Right lobe of liver (tissue), 6 donors: ENCODE measurements around the gene OXCT1. TPM values are rescaled to one million over a fixed set of nuclear protein-coding genes. Genes with fewer than 3 reads are reported as not detected.
A peak's percentile ranks its signal among the peaks of the same experiment; 100 is the strongest.

Experiments used
- ATAC-seq, 4 donors: fragments of 200-7000 bp; cut with Tn5 transposase; one replicate each; pipeline ENCODE4 v1.9.1; 2020; ENCODE audit warnings: mild to moderate bottlenecking in 4 of 4, moderate library complexity in 4 of 4
- DNase-seq, 3 donors: peaks; one replicate each; pipeline ENCODE4 v3.0.0-alpha.2; 2020
- H3K27ac ChIP-seq, 3 donors: fragments of 200-600 bp; one replicate each; pipeline ENCODE4 v1.8.0; 2022
- H3K27me3 ChIP-seq, 2 donors: fragments of 200-600 bp; one replicate each; pipeline ENCODE4 v1.8.0; 2022
- H3K36me3 ChIP-seq, 4 donors: fragments of 200-600 bp; sonication (generic) in 1 of 4; one replicate each; pipeline versions ENCODE4 v1.5.1 to v1.8.0; 2017 to 2022; ENCODE audit warnings: control low read depth in 1 of 4
- H3K4me1 ChIP-seq, 4 donors: fragments of 200-600 bp; sonication (generic) in 1 of 4; one replicate each; pipeline versions ENCODE4 v1.5.1 to v1.8.0; 2017 to 2022; ENCODE audit warnings: control low read depth in 1 of 4
- H3K4me3 ChIP-seq, 3 donors: fragments of 200-600 bp; one replicate each; pipeline ENCODE4 v1.8.0; 2022
- H3K9me3 ChIP-seq, 4 donors: fragments of 200-600 bp; sonication (generic) in 1 of 4; one replicate each; pipeline versions ENCODE4 v1.5.1 to v1.8.0; 2017 to 2022; ENCODE audit warnings: control low read depth in 1 of 4
- POLR2A ChIP-seq: fragments of 450-650 bp; IDR thresholded peaks from one replicate; pipeline ENCODE4 v1.6.1; 2017; ENCODE audit warnings: antibody characterized with exemption, mild to moderate bottlenecking
- WGBS: methylation state at CpG from one replicate; pipeline ENCODE4 v1.1.6; 2018; ENCODE audit warnings: low coverage, low lambda C conversion rate; ENCODE audit not compliant: insufficient coverage; ENCODE audit errors: missing lambda C conversion rate; 5-methylcytosine and 5-hydroxymethylcytosine counted together
- intact Hi-C, 2 donors: fragments of 100-400 bp; cut with DNase I; formaldehyde crosslinking; loops; one replicate each; pipeline versions ENCODE4 v1.11.2 to v1.14.1; 2022
- total RNA-seq, 6 experiments: library from RNA; depleted of rRNA in 2 of 6; stranded (reverse); fragments of >200 nt in 2 of 6; fragmentation: NEBNext Ultra II Directional in 3 of 6; extraction: Animal tissue kit (Norgen Biotek cat#: 25700) in 3 of 6; gene quantifications; one replicate each; pipeline versions ENCODE4 v1.1.0 to v1.2.4, GENCODE V29; 2016 to 2023
- TF ChIP-seq, protein P1 (sequence below), 4 donors: fragments of 200-600 bp in 3 of 4; fragments of 450-650 bp in 1 of 4; IDR thresholded peaks; one replicate each; pipeline versions ENCODE4 v1.5.1 to v1.8.0; 2016 to 2022; ENCODE audit warnings: antibody characterized with exemption in 4 of 4, mild to moderate bottlenecking in 2 of 4
- donor health status: DM: no; HTN: yes; CAD: no.
- donor health status: DM: no; HTN: no; CAD: no.
- donor health status: DM: no; HTN: no; CAD: no.
- donor health status: DM: no; HTN: yes; CAD: no.
- donor health status: DM: no; HTN: yes; CAD: no.

OXCT1 gene
- total RNA-seq, 6 experiments from 2014 or later, result 0.24 to 0.75 (median 0.61) TPM

DNA sequence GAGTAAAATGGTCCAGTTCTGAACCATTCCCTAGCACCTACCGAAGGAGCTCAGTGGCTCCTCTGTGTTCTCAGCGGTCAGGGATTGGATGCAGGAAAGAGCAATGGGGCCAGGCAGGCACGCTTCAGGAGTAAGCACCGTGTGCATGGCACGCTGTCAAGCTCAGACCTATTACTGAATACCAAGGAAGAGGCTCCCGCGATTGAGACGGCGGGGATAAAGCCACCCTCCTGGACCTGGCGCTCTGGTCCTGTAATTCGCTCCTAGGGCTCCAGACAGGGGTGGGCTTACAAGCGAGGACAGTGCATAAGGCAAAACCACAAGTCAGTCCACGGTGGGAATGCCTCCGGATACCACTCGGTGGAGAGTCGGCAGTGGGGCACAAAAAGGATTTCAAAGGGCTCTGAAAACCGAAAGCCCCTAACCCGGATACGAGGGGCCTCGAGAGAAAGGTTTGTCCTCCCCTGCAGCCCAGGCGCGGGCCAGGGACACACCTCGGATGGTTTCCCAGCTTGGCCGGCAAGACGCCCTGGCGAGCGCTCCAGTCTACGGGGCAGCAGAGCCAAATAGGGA lies 988 bp downstream of the OXCT1 start:
- peaks cover 0 to 5% of the 10 kb centered on the region in 2 donors for H3K27me3 ChIP-seq
- peak overlapping the region; percentile 38 to 55 (median 51) for H3K4me3 ChIP-seq
- peak in 1 of 3 donors; percentile 35 for DNase-seq
- no peaks in the 10 kb centered on the region for H3K9me3 ChIP-seq
- WGBS, result 75% methylated on average over 11 of the region's 28 CpGs
- no peak overlapping the region for H3K27ac ChIP-seq
- H3K36me3 ChIP-seq, result no peaks in the 10 kb centered on the region
- intact Hi-C loops, result no loop called here
- ATAC-seq, result peak in 2 of 4 donors; percentile 3 to 7
- peaks cover 0 to 11% (median 0%) of the 10 kb centered on the region in 4 donors for H3K4me1 ChIP-seq
- TF ChIP-seq, protein P1, sequence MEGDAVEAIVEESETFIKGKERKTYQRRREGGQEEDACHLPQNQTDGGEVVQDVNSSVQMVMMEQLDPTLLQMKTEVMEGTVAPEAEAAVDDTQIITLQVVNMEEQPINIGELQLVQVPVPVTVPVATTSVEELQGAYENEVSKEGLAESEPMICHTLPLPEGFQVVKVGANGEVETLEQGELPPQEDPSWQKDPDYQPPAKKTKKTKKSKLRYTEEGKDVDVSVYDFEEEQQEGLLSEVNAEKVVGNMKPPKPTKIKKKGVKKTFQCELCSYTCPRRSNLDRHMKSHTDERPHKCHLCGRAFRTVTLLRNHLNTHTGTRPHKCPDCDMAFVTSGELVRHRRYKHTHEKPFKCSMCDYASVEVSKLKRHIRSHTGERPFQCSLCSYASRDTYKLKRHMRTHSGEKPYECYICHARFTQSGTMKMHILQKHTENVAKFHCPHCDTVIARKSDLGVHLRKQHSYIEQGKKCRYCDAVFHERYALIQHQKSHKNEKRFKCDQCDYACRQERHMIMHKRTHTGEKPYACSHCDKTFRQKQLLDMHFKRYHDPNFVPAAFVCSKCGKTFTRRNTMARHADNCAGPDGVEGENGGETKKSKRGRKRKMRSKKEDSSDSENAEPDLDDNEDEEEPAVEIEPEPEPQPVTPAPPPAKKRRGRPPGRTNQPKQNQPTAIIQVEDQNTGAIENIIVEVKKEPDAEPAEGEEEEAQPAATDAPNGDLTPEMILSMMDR (IDR thresholded peaks at IDR 0.05), result no peak
- TF ChIP-seq POLR2A, result no peak

DNA sequence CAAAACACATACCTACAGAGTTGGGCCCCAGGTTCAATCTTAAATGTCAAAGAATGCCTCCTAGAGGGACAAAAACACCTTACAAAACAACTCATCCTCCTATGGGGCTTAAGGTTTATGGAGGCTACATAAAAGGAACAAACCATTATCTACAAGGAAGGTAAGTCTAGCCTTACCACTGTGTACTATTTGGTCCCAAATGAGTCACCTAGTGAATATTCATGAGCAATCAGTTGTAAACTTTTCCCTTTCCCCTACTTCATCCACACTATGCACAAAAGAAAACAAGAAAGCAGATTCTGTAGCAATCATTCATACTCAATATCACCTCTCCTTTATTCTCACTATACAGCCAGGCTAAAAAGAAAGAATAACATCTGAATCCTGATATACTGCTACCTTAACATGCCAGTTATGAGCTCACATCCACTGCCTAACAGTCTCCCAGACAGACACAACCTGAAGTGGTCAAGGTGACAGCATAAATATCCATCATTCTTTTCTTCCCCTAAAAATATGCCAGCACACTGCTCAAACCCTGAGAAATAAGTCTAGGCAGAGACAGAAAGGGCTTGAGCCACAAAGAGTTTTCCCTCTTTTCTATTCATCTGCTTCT lies 6.2 kb downstream of the OXCT1 start:
- intact Hi-C loops, result no loop called here
- no peak for DNase-seq
- H3K9me3 ChIP-seq, result no peaks in the 10 kb centered on the region
- ATAC-seq, result no peak
- no peak overlapping the region for H3K4me3 ChIP-seq
- no peaks in the 10 kb centered on the region for H3K4me1 ChIP-seq
- no peak overlapping the region for H3K27ac ChIP-seq
- H3K36me3 ChIP-seq, result no peaks in the 10 kb centered on the region
- H3K27me3 ChIP-seq, result no peaks in the 10 kb centered on the region
- TF ChIP-seq POLR2A, result no peak
- TF ChIP-seq, protein P1 (IDR thresholded peaks at IDR 0.05), result no peak

DNA sequence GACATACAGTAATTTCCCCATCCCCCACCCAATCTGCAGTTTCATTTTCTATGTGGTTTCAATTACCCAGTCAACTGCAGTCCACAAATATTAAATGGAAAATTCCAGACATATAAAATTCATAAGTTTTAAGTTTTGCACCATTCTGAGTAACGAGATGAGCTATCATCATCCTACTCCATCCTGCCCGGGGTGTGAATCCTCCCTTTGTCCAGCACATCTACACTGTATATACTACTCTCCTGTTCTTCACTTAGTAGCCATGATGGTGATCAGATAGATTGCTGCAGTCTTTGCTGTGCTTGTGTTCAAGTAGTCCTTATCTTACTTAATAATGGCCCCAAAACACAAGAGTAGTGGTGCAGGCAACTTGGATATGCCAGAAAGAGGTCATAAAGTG lies 11.3 kb downstream of the OXCT1 start:
- intact Hi-C loops, result loop anchor here in 1 of 2 donors (10.0 kb wide), 1 partner anchor 196 kb away; no protein-coding TSS in a partner anchor
- Histone ChIP-seq H3K27ac (no peak overlapping the region), H3K27me3 (no peaks in the 10 kb centered on the region), H3K4me3 (no peak overlapping the region), H3K36me3 (no peaks in the 10 kb centered on the region), H3K9me3 (no peaks in the 10 kb centered on the region), H3K4me1 (no peaks in the 10 kb centered on the region)
- WGBS, result 73% methylated on average over 2 of the region's 2 CpGs
- no peak for ATAC-seq
- DNase-seq, result no peak
- TF ChIP-seq POLR2A, result no peak
- TF ChIP-seq, protein P1 (IDR thresholded peaks at IDR 0.05), result no peak

DNA sequence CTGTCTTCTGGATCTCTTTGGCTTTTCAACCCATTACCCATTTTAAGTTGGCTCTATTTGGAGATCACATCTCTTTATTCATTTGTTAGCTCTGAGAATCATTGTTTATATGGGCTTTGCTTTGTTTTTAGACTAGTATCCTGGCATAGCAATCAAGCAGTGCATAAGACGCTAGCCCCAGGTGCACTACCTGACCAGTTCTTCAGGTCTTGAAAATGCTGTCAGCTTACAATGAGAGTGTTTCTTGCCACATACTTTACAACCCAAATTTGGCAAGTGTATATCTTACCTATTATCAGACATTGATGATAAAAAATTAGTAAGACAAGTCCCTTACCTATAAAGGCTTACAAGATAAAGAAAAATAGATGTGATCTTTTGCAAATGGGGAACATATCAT lies 12.2 kb downstream of the OXCT1 start:
- TF ChIP-seq POLR2A, result no peak
- TF ChIP-seq, protein P1 (IDR thresholded peaks at IDR 0.05), result no peak
- Histone ChIP-seq H3K36me3 (no peaks in the 10 kb centered on the region), H3K9me3 (no peaks in the 10 kb centered on the region), H3K27ac (no peak overlapping the region), H3K27me3 (no peaks in the 10 kb centered on the region), H3K4me3 (no peak overlapping the region), H3K4me1 (no peaks in the 10 kb centered on the region)
- no peak for DNase-seq
- ATAC-seq, result no peak
- WGBS, result 100% methylated on average over 1 of the region's 1 CpG
- intact Hi-C loops, result loop anchor here in 1 of 2 donors (10.0 kb wide), 1 partner anchor 197 kb away; no protein-coding TSS in a partner anchor
